Neural cell (in vitro differentiated cells): ENCODE results near the gene MGST1.

Source experiments
- EP300 ChIP-seq: fragments of 450-650 bp; conservative IDR thresholded peaks from 2 replicates; pipeline ENCODE4 v1.6.1; 2014; ENCODE audit warnings: antibody characterized with exemption, mild to moderate bottlenecking, moderate library complexity; ENCODE audit not compliant: poor library complexity, severe bottlenecking
- EZH2 ChIP-seq: fragments of 200-600, 300-800 bp; shearing (Covaris generic), sonication (generic); IDR thresholded peaks from 2 replicates; pipeline ENCODE4 v1.6.1; 2014; ENCODE audit warnings: antibody characterized with exemption, low read length, borderline replicate concordance, mild to moderate bottlenecking; ENCODE audit not compliant: insufficient read depth, poor library complexity, severe bottlenecking
- MXI1 ChIP-seq: fragments of 450-650 bp; conservative IDR thresholded peaks from 2 replicates; pipeline ENCODE4 v1.6.1; 2014; ENCODE audit warnings: antibody characterized with exemption, mild to moderate bottlenecking; ENCODE audit not compliant: poor library complexity, severe bottlenecking
- POLR2AphosphoS5 ChIP-seq: IDR thresholded peaks from 2 replicates; pipeline ENCODE4 v1.6.1; 2012
- RAD21 ChIP-seq: fragments of 450-650 bp; conservative IDR thresholded peaks from 2 replicates; pipeline ENCODE4 v1.6.1; 2014; ENCODE audit warnings: antibody characterized with exemption, mild to moderate bottlenecking, moderate library complexity
- REST ChIP-seq: IDR thresholded peaks from 2 replicates; pipeline ENCODE4 v1.6.1; 2012; ENCODE audit warnings: borderline replicate concordance
- TAF1 ChIP-seq: IDR thresholded peaks from 2 replicates; pipeline ENCODE4 v1.6.1; 2012; ENCODE audit warnings: low read depth
- TF ChIP-seq, protein P1 (sequence below): fragments of 450-650 bp; IDR thresholded peaks from 2 replicates; pipeline ENCODE4 v1.5.1; 2014; ENCODE audit warnings: antibody characterized with exemption, mild to moderate bottlenecking, moderate library complexity; ENCODE audit not compliant: poor library complexity, severe bottlenecking

DNA sequence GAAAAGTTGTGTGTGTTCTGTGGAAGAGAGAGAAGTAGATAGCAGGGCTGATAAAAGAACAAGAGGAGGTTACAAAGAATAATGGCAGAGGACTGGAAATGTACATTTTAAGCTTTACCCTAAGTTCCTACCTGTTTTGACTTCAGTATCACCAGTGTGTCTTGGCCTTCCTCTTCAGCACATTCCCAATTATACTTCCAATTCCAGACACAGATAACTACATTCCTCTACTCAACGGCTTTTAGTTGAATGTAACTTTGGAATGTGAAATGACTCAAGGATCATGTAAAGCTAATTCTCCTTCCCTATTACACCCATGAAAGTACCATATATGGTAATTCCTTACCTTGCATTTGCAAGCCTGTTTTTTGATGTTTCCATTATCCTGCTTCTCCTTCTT, 5.0 kb downstream of the MGST1 start:
- TF ChIP-seq POLR2AphosphoS5 = no peak
- no peak for TF ChIP-seq MXI1
- TF ChIP-seq TAF1 = no peak
- TF ChIP-seq, protein P1, sequence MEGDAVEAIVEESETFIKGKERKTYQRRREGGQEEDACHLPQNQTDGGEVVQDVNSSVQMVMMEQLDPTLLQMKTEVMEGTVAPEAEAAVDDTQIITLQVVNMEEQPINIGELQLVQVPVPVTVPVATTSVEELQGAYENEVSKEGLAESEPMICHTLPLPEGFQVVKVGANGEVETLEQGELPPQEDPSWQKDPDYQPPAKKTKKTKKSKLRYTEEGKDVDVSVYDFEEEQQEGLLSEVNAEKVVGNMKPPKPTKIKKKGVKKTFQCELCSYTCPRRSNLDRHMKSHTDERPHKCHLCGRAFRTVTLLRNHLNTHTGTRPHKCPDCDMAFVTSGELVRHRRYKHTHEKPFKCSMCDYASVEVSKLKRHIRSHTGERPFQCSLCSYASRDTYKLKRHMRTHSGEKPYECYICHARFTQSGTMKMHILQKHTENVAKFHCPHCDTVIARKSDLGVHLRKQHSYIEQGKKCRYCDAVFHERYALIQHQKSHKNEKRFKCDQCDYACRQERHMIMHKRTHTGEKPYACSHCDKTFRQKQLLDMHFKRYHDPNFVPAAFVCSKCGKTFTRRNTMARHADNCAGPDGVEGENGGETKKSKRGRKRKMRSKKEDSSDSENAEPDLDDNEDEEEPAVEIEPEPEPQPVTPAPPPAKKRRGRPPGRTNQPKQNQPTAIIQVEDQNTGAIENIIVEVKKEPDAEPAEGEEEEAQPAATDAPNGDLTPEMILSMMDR = no peak
- TF ChIP-seq EZH2 = no peak
- TF ChIP-seq EP300 = no peak
- TF ChIP-seq RAD21 = no peak
- TF ChIP-seq REST = no peak
